NCI-H2227 (cell line): ENCODE measurements around the gene GNG7.

ENCODE experiments used
- DNase-seq: peaks from one replicate; lab custom pipeline; 2025; ENCODE audit not compliant: unreplicated experiment; lab: John Stamatoyannopoulos, UW

Gene GNG7

GRCh38 chr19:2492870-2493269, 209.6 kb downstream of the GNG7 start:
- DNase-seq = no peak

DNA sequence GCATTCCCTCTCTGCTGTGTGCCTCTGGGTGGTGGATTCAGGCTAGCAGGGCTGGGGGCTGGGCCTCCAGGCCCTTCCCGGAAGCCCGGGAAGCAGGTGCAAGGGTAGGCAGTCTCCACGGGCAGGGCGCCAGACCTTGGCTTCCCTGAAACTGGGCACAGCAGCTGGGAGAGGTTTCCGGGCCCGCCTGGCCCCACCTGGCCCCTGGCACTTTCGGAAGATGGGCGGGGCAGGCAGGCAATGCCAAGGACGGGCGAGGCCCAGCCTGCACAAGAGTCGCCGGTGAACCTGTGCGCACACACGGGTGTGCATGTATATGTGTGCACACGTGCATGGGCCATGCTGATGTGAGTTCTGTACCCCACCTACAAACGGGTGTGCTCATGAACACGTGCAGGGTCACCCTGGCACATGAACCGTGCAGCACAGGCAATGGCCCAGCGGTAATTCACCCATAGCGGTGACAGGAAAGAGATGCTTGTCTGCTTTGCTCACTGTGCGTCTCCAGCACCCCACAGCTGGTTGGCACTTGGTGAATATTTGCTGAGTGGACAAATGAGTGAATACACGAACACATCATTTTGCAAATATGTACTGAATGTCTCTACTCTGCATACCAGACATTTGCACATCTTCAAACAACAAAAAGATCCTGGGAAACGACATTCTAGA, 211.2 kb downstream of the GNG7 start:
- no peak for DNase-seq

DNA sequence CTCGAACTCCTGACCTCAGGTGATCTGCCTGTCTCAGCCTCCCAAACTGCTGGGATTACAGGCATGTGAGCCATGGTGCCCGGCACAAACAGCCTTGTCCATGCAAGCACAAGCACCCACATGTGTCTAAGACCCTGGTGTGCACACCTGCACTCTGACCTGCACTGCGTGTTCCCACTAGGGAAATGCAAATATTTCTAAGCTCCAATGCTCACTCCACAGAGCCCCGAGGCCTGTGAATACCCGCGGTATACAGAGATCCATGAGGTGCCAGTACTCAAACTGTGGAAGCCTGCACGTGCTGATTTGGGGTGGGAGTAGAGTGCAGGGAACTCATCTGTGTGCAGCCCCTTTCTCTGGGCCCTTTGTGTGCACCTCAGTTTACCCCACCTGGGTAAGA, 211.8 kb downstream of the GNG7 start:
- DNase-seq = no peak

DNA sequence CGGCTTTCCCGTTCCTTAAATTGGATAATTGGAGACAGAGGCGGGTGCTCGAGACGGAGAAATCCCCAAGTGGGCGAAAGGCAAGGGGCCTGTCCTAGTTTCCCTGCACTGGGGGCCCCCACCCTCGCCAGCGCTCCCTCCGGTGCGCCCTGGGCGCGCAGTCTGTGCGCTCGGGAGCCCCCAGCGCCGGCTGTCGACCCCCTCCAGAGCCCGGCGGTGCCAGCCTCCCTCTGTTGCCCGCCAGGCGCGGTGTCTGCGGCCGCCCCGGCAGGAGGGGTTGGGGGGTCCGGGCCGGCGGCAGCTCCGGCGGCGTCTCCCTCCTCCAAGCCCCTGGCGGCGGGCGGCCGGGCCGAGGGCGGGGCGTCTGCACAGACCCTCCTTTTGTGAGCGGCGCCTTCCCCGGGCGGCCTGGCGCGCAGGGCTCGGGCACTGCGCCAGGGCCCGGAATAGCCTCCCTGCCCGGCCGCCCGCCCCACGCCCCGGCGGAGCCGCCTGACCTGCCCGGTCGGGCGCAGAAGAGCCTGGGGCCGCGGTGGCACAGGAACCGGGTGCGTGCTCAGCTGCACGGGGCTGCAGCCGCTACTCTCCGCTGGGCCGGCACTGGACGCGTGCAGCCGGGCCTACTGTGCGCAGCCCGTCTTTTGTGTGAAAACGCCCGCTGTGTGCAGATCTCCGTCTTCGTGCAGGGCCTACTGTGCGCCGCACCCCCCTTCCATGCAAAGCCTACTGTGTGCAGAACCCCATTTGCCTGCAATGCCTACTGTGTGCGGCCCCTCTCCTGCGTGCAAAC, 213.4 kb downstream of the GNG7 start:
- DNase-seq = peak; percentile 57

DNA sequence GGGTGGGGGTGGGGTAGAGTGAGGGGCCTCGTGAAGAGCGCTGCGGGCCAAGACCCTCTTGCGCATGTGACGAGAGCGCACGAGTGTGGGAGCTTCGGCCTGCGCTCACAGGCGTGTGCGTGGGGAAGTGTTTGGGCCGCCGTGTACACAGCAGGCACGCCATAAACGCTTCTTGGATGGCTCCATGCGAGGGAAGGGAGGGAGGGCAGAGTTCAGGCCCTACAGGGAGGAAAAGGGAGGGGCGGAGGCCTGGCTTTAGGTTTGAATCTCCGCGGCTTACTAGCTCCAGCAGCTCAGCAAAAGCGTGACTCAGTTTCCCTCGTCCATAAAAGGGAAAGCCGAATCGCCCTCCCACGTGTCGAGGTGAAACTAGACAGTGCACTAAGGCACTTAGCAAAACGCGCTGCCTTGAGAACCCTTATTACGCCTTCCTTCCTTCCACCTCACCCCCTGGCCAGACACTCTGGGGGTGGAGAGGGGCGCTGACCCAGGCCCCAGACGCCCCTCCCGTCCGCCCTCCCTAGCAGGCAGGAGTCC, 214.0 kb downstream of the GNG7 start:
- DNase-seq = no peak

GRCh38 chr19:2487842-2488241, 214.7 kb downstream of the GNG7 start:
- no peak for DNase-seq

DNA sequence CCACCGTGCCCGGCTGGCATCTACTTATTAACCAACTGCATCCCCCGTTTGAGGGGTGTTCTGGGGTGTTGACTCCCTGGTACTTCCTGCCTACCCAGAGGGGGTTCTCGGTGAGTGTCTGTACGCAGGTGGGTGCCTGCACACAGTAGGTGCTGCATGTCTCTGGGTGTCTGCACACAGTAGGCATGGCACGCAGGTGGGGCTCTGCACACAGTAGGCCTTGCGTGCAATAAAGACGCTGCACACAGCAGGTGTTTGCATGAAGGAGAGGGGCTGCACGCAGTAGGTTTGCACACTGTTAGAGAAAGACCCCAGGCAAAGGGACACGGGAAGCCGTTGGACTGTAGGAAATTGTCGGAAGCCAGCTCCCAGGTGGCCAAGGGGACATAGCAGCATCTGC, 215.4 kb downstream of the GNG7 start:
- no peak for DNase-seq

DNA sequence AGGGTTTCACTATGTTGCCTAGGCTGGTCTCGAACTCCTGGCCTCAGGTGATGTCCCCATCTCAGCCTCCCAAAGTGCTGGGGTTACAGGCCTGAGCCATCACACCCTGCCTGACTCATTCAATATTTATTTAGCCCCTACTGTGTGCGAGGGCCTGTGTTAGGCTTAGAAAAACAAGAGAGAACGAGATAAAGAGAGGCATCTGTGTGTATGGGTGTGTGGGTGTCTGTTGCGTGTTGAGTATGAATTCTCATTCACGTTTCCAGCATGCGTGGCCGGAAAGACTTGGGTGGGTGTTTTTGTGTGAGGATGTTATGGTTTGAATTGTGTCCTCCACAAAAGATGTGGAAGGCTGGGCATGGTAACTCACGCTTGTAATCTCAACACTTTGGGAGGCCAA, 217.1 kb downstream of the GNG7 start:
- DNase-seq = no peak

GRCh38 chr19:2484178-2484937, 218.1 kb downstream of the GNG7 start:
- DNase-seq = no peak

GRCh38 chr19:2483484-2484151, 218.9 kb downstream of the GNG7 start:
- DNase-seq = no peak

DNA sequence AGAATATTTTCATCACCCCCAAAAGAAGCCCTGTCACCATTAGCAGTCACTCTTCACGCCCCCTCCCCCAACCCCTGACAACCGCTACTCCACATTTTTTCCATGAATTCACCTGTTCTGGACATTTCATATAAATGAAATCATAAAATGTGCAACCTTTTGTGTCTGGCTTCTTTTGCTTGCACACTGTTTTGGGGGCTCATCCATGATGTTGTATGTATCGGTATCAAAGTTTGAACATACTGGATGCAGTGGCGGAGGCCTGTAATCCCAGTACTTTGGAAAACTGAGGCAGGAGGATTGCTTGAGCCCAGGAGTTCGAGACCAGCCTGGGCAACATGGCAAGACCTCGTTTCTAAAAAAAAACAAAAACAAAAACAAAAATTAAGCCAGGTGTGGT, 219.4 kb downstream of the GNG7 start:
- no peak for DNase-seq

- DNase-seq = no peak
Observed at GRCh38 chr19:2482354-2483038, 220.0 kb downstream of the GNG7 start.

DNA sequence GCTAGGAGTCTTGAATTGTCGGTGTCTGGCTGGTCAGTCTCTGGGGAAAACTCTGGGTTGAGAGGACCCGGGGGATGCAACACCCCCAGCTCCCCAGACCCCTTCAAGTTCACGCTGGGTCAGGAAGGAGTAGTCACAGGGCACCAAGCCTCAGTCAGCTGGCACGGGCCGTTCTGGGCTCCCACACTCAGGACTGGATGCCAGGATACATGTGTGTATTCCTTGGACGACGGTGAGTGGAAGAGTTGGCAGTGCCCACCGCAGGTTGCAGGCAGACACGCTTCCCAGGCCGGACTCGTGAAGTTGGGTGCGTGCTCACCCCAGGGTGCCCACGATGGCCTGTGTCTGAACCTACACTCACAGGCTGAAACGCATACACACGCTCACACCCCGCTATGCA, 221.0 kb downstream of the GNG7 start:
- no peak for DNase-seq

GRCh38 chr19:2479556-2480194, 222.8 kb downstream of the GNG7 start:
- no peak for DNase-seq

DNA sequence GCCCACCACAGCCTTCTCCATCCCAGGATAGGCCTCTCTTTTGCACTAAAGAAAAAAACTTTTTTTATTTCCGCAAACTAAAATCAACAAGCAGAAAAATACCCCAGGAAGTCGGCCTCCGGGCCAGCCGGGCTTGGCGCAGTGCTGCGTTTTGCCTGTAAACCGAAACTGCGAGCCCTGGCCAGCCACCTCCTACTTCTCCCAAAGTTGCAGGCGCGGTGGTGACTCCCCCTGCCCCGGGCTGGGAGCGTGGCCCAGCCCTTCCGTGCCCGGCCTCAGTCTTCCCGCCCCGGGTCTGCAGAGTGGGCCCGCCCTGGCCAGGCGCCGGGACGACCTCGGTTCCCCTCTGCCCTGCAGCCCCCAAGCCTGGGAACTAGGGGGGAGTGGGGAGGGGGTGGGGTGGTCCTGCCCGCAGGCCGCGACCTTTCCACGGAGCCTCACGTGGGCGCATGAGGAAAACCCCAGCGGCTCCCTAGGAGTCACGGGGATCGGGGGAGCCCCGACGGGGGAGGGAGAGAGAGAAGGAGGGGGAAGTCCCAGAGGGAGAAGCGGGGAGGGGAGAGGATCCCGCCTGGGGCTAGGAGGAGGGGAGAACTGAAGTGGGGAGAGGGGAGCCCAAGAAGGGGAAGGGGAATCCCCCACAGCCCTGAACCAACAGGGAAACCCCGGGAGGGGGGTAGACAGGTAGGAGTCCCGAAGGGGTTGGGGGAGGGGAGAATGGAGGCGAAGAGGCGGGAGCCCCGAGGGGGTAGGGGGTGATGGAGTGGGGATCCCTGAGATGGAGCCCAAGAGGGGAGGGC, 223.5 kb downstream of the GNG7 start:
- no peak for DNase-seq

DNA sequence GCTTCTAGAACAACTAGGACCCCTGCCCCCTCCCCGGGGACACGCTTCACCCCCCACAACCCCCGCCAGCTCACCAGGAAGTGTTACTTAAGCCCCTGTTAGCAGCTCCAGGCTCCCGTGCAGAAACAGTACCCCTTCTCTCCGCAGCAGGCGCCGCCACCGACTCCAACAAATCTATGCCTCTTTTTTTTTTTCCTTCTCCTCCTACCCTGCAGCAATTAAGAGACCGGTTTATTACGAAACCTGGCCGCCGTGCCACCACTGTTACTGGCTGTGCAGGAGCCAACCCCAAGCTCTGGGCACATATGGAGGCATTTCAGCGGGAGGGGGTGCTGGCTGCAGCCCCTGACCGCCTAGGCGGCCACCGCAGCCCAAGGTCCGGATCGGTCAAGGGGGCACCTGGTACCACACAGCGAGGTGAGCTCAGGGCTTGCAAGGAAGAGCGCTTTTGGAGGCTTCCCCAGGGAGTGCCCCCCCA, 224.2 kb downstream of the GNG7 start:
- no peak for DNase-seq

- DNase-seq = no peak
Observed at GRCh38 chr19:2477732-2478191, 224.7 kb downstream of the GNG7 start.

DNA sequence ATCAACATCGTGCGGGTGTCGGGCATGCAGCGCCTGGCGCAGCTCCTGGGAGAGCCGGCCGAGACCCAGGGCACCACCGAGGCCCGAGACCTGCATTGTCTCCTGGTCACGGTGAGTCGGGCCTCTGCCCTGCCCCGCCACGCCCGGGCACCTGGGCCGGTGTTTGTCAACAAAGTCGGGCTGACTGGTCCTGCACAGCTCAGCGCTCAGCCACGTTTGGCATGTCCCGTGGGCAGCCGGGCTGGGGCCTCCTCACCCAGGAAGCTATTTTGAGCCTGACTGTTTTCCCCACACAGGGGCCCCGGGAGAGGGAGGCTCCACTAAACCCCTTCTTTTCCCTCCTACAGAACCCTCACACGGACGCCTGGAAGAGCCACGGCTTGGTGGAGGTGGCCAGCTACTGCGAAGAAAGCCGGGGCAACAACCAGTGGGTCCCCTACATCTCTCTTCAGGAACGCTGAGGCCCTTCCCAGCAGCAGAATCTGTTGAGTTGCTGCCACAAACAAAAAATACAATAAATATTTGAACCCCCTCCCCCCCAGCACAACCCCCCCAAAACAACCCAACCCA, 225.3 kb downstream of the GNG7 start:
- no peak for DNase-seq
